Measurements from ENCODE around the gene SLX4. TPM values are rescaled to one million over a fixed set of nuclear protein-coding genes. Genes with fewer than 3 reads are reported as not detected.

SLX4 gene
- total RNA-seq, 1 donor from 2014 or later: 12.0 TPM

GRCh38 chr16:3536851-3537250, 74.6 kb downstream of the SLX4 start:
- H3K4me1 Mint-ChIP-seq: no peaks in the 10 kb centered on the region
- no peak for DNase-seq (ENCODE audit: low spot score in 2 of 2, unreplicated experiment in 2 of 2)
- H3K36me3 Mint-ChIP-seq: peaks cover 37% of the 10 kb centered on the region
- H3K27me3 Mint-ChIP-seq (ENCODE audit: low read depth): no peaks in the 10 kb centered on the region
- H3K4me3 Mint-ChIP-seq: no peak overlapping the region
- no peak for TF ChIP-seq CTCF (IDR thresholded peaks at IDR 0.05; ENCODE audit: unreplicated experiment)
- no peaks in the 10 kb centered on the region for H3K9me3 Mint-ChIP-seq
- H3K27ac Mint-ChIP-seq: no peak overlapping the region

GRCh38 chr16:3536271-3536731, 75.1 kb downstream of the SLX4 start:
- Mint-ChIP-seq H3K36me3 (peaks cover 40% of the 10 kb centered on the region), H3K4me1 (no peaks in the 10 kb centered on the region), H3K27ac (no peak overlapping the region), H3K4me3 (no peak overlapping the region), H3K9me3 (no peaks in the 10 kb centered on the region), H3K27me3 (ENCODE audit: low read depth) (no peaks in the 10 kb centered on the region)
- no peak for TF ChIP-seq CTCF (IDR thresholded peaks at IDR 0.05; ENCODE audit: unreplicated experiment)
- no peak for DNase-seq (ENCODE audit: low spot score in 2 of 2, unreplicated experiment in 2 of 2)

- H3K27me3 Mint-ChIP-seq (ENCODE audit: low read depth): no peaks in the 10 kb centered on the region
- DNase-seq (ENCODE audit: low spot score in 2 of 2, unreplicated experiment in 2 of 2): no peak
- no peak overlapping the region for H3K27ac Mint-ChIP-seq
- no peak overlapping the region for H3K4me3 Mint-ChIP-seq
- peaks cover 45% of the 10 kb centered on the region for H3K36me3 Mint-ChIP-seq
- TF ChIP-seq CTCF (IDR thresholded peaks at IDR 0.05; ENCODE audit: unreplicated experiment): no peak
- H3K4me1 Mint-ChIP-seq: no peaks in the 10 kb centered on the region
- H3K9me3 Mint-ChIP-seq: no peaks in the 10 kb centered on the region
Observed at GRCh38 chr16:3534126-3534525, 77.3 kb downstream of the SLX4 start.

- Mint-ChIP-seq H3K9me3 (peaks cover 10% of the 10 kb centered on the region), H3K4me1 (no peaks in the 10 kb centered on the region), H3K27me3 (ENCODE audit: low read depth) (no peaks in the 10 kb centered on the region), H3K27ac (no peak overlapping the region), H3K4me3 (no peak overlapping the region), H3K36me3 (peaks cover 57% of the 10 kb centered on the region)
- no peak for DNase-seq (ENCODE audit: low spot score in 2 of 2, unreplicated experiment in 2 of 2)
- TF ChIP-seq CTCF (IDR thresholded peaks at IDR 0.05; ENCODE audit: unreplicated experiment): no peak
Observed at GRCh38 chr16:3532741-3533140, 78.7 kb downstream of the SLX4 start.

Other genes with a start within 250 kb of the SLX4 start
- gene ZSCAN32, start 210.6 kb downstream of the SLX4 start, total RNA-seq: 18.4 to 19.7 TPM (median 18.9 TPM) in 3 replicates
- 18.1 to 19.3 TPM (median 19.3 TPM) in 3 replicates for gene ZNF174, start 210.4 kb downstream of the SLX4 start, total RNA-seq
- gene ZNF597, start 168.1 kb downstream of the SLX4 start, total RNA-seq: 3.5 to 3.9 TPM (median 3.6 TPM) in 3 replicates
- 49.7 to 52.2 TPM (median 50.6 TPM) in 3 replicates for gene NAA60, start 167.9 kb downstream of the SLX4 start, total RNA-seq
- gene C16orf90, start 116.1 kb downstream of the SLX4 start, total RNA-seq: not detected in 3 replicates
- 30.1 to 36.4 TPM (median 36.0 TPM) in 3 replicates for gene CLUAP1, start 110.6 kb downstream of the SLX4 start, total RNA-seq
- 0.04 to 0.13 TPM in 2 of 3 replicates, not detected in the other for gene NLRC3, start 34.2 kb downstream of the SLX4 start, total RNA-seq
- 43.4 to 48.7 TPM (median 46.0 TPM) in 3 replicates for gene DNASE1, start 43.1 kb upstream of the SLX4 start, total RNA-seq
- 141 to 149 TPM (median 142 TPM) in 3 replicates for gene TRAP1, start 105.9 kb upstream of the SLX4 start, total RNA-seq

Measured in mesothelial cell of epicardium (in vitro differentiated cells).